Cardiac septum (tissue), 1 donor: Measurements from ENCODE around the gene GAB2. TPM values are rescaled to one million over a fixed set of nuclear protein-coding genes. Genes with fewer than 3 reads are reported as not detected.

Source experiments
- DNase-seq: peaks from one replicate; pipeline ENCODE4 v3.0.0-alpha.2; 2020; ENCODE audit warnings: low spot score
- intact Hi-C: fragments of 100-400 bp; cut with DNase I; formaldehyde crosslinking; loops from one replicate; pipeline ENCODE4 v1.14.0; 2022
- total RNA-seq: library from RNA; stranded (reverse); fragmentation: NEBNext Ultra II Directional; extraction: Animal tissue kit (Norgen Biotek cat#: 25700); gene quantifications from one replicate; pipeline ENCODE4 v1.2.1, GENCODE V29; 2021
- donor health status: DM: no; HTN: no; CAD: no.

Gene GAB2
- total RNA-seq, 1 donor from 2014 or later = 42.9 TPM

DNA sequence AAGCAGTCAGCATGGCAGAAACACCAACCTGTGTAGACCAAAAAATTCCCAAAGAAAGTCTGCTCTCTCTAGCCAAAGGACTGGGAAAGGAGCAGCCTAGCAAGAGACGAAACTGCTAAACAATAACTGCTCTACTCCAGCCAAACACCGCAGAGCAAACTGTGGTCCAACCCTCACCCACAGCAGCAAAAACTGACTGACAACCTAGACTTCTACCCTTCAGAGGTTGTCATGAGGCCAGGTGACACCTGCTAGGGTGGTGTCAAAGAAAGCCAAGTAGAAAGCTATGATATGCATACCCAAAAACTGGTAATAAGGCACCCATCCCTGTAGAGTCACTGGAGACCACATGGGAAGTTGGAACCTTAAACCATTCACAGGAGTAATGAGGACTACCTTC lies 11.8 kb downstream of the GAB2 start:
- intact Hi-C loops = no loop called here
- DNase-seq = no peak

- no peak for DNase-seq
- intact Hi-C loops = no loop called here
Measured at GRCh38 chr11:78403781-78404180, 13.8 kb downstream of the GAB2 start.

GRCh38 chr11:78402847-78403246 lies 14.8 kb downstream of the GAB2 start:
- intact Hi-C loops = no loop called here
- DNase-seq = no peak

GRCh38 chr11:78400702-78401101 lies 16.9 kb downstream of the GAB2 start:
- DNase-seq = no peak
- intact Hi-C loops = no loop called here

GRCh38 chr11:78400116-78400515 lies 17.5 kb downstream of the GAB2 start:
- DNase-seq = no peak
- intact Hi-C loops = no loop called here

- no peak for DNase-seq
- intact Hi-C loops = no loop called here
Measured at GRCh38 chr11:78399136-78399535, 18.5 kb downstream of the GAB2 start.

DNA sequence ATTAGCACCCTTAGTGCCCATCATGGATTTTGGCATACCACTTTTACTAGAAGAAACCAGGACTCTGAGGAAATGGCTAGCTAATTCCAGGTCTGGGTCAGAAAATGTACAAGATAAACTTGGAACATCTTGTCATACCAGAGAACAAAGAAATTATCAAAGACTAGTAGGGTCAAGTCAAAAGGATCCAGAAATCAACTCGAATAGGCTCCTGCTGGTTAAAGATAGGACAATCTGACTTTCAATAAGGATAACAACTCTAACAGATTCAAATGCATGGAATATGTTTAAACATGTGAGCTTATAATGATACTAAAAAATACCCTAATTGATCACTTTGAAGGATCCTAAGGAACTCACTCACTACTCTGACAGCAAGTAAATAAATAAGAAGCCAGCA lies 18.9 kb downstream of the GAB2 start:
- DNase-seq = no peak
- intact Hi-C loops = no loop called here

GRCh38 chr11:78397398-78397797 lies 20.2 kb downstream of the GAB2 start:
- intact Hi-C loops = no loop called here
- DNase-seq = no peak

GRCh38 chr11:78395597-78395996 lies 22.0 kb downstream of the GAB2 start:
- no peak for DNase-seq
- intact Hi-C loops = no loop called here

DNA sequence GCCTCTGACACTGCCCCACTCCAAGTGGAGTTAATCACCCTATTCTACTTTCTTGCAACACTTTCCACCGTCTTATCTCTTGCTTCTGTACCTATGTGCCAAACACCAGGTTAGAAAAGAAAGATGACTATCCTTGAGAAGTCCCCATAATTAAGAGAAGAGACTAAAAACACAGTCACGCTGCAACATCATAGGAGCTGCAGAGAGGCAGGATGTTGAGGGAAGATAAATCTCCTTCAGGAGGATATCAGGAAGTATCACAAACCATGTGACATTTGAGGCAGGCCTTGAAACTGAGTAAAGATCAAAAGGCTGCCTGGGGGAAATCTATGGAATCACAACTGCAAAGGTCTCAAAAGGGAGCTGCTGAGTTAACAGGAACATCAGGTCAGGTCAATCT lies 24.8 kb downstream of the GAB2 start:
- intact Hi-C loops = no loop called here
- no peak for DNase-seq

GRCh38 chr11:78391424-78391823 lies 26.2 kb downstream of the GAB2 start:
- DNase-seq = no peak
- intact Hi-C loops = no loop called here

DNA sequence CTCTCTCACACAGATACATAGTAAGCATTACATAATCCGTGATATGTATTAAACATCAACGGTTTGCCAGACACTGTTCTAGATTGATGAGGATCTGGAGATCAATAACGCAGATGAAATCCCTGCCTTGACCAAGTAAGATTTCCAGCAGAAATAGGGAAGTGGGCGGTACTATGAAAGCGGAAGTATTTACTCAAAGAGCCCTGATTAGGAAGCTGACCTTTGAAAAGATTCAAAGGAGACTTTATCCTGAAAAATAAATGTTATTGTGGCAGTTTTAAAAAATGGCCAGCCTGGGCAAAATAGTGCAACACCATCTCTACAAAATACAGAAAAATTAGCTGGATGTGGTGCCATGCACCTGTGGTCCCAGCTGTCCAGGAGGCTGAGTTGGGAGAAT lies 26.8 kb downstream of the GAB2 start:
- intact Hi-C loops = no loop called here
- no peak for DNase-seq

- intact Hi-C loops = no loop called here
- DNase-seq = no peak
Measured at GRCh38 chr11:78386215-78386941, 31.2 kb downstream of the GAB2 start.

GRCh38 chr11:78385205-78385604 lies 32.4 kb downstream of the GAB2 start:
- DNase-seq = no peak
- intact Hi-C loops = no loop called here

GRCh38 chr11:78384231-78384630 lies 33.4 kb downstream of the GAB2 start:
- intact Hi-C loops = no loop called here
- no peak for DNase-seq

DNA sequence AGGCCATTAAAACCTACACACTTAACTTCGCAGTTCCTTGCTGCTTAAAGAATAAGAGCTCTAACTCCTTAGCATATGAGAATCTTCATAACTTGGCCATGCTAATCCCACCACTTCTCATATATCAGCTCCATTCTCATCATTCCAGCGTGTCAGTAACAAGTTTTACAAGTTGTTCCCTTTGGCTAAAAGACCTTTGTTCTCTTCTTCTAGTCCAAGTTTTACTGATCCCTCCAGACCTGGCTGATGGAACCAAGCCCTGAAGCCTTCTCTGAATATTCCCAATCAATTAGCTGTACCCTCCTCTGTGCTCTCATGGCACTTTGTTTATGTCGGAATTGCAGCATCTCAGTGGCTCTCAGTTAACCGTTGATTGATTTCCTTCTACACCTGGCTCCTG lies 35.8 kb downstream of the GAB2 start:
- DNase-seq = no peak
- intact Hi-C loops = no loop called here

GRCh38 chr11:78380615-78381051 lies 37.0 kb downstream of the GAB2 start:
- DNase-seq = no peak
- intact Hi-C loops = no loop called here

DNA sequence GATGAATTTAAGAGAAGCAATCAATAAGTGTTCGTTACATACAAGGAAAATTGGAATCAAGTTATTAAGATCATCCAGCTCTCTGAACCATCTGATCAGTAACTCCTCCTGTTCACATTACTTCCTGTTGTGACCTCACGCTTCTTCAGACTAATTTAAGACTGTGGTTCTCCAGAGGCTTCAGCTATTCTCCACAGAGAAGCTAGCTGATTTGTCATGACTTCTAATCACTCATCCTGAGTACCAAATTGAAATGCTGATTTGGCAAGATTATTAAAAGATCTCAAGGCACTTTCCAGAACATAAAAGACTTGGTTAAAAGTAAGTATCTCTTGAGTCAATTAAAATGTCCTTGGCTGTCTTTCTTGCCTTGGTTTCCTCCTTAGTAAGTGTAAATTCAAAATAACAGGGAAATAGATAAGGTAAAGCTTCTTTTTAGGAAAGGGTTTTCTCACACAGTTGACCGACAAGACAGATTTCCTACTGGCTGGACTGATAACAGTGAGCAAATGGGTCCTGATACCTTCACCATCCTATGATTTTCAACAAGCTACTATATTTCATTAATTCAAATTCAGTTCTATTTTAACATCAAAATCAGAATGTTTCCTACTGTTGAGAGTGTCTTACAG lies 38.5 kb downstream of the GAB2 start:
- intact Hi-C loops = no loop called here
- DNase-seq = no peak

DNA sequence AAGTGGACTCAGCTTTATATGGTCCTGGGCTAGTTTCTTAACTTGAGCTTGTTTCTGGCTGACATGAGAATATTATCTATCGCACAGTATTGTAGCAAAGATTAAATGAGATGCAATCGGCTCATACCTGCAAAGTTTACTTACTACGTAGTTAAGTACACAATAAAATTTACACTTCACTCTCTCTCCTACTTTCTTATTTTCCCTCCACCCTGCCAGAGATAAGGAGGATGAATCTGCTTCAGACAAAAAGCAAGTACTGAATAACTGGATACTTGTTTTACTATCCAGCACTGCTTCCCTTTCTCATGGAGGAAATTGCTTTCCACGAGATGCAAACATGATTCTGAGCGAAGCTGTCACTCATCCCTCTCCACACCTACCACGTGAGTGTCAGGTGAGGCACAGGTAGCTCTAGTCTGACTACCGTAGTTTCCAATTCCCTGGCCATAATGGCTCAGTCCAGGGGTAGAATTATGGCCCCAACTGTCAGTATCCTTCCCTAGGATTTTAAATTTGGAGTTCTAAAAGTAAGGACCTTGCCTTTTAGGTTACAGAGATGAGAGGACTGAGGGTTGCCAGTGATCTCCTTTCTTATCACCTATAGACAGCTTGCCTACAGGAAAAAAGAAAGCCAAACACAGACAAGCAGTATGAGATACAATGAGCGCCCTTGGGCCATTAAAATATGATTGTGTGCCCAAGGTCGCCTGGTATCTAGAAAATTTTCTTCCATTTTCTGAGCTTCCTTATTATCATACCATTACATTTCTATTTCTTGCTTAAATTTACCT lies 39.8 kb downstream of the GAB2 start:
- DNase-seq = no peak
- intact Hi-C loops = no loop called here

- DNase-seq = no peak
- intact Hi-C loops = no loop called here
Measured at GRCh38 chr11:78376858-78377257, 40.8 kb downstream of the GAB2 start.

- intact Hi-C loops = no loop called here
- no peak for DNase-seq
Measured at GRCh38 chr11:78374917-78375316, 42.7 kb downstream of the GAB2 start.
